HCT116 (cell line): Measurements from ENCODE around the gene JCAD.

Experiments
- CTCF ChIP-seq, 3 experiments: fragments of 200-600 bp in 1 of 3; sonication (generic) in 1 of 3; IDR thresholded peaks in 2 of 3; conservative IDR thresholded peaks in 1 of 3; 2 replicates each; pipeline ENCODE4 v1.5.1; 2012 to 2017; ENCODE audit warnings: low read depth in 2 of 3, low read length in 2 of 3, antibody characterized with exemption in 1 of 3, borderline replicate concordance in 1 of 3, control low read depth in 1 of 3, mild to moderate bottlenecking in 1 of 3, mixed read lengths in 1 of 3, mixed run types in 1 of 3, moderate library complexity in 1 of 3; ENCODE audit not compliant: insufficient read depth in 1 of 3
- EGR1 ChIP-seq: IDR thresholded peaks from 2 replicates; pipeline ENCODE4 v1.6.1; 2012; ENCODE audit warnings: low read depth
- EZH2 ChIP-seq: fragments of 200-600 bp; sonication (generic); IDR thresholded peaks from 2 replicates; pipeline ENCODE4 v1.6.1; 2017; ENCODE audit warnings: antibody characterized with exemption, mixed run types
- POLR2A ChIP-seq: IDR thresholded peaks from 2 replicates; pipeline ENCODE4 v1.7.0; 2011; ENCODE audit warnings: borderline replicate concordance; ENCODE audit not compliant: insufficient read depth, insufficient read length; ENCODE audit errors: extremely low read depth
- POLR2AphosphoS5 ChIP-seq: IDR thresholded peaks from 2 replicates; pipeline ENCODE4 v1.6.1; 2011; ENCODE audit warnings: mild to moderate bottlenecking, low read depth, low read length, moderate library complexity
- RAD21 ChIP-seq: IDR thresholded peaks from 2 replicates; pipeline ENCODE4 v1.6.1; 2012; ENCODE audit warnings: low read depth, mild to moderate bottlenecking
- SRF ChIP-seq: IDR thresholded peaks from 2 replicates; pipeline ENCODE4 v1.6.1; 2012; ENCODE audit warnings: low read depth
- ZNF274 ChIP-seq: fragments of 200-500 bp; sonication (Bioruptor generic); IDR thresholded peaks from 2 replicates; pipeline ENCODE4 v1.6.1; 2014; ENCODE audit warnings: mild to moderate bottlenecking, low read depth, low read length, inconsistent platforms
- TF ChIP-seq, protein P1 (sequence below): IDR thresholded peaks from 2 replicates; pipeline ENCODE4 v1.6.1; 2011; ENCODE audit warnings: mild to moderate bottlenecking, low read length, moderate library complexity; ENCODE audit not compliant: insufficient replicate concordance; ENCODE audit errors: extremely low read depth
- TF ChIP-seq, protein P2 (sequence below): IDR thresholded peaks from 2 replicates; pipeline ENCODE4 v1.6.1; 2012

DNA sequence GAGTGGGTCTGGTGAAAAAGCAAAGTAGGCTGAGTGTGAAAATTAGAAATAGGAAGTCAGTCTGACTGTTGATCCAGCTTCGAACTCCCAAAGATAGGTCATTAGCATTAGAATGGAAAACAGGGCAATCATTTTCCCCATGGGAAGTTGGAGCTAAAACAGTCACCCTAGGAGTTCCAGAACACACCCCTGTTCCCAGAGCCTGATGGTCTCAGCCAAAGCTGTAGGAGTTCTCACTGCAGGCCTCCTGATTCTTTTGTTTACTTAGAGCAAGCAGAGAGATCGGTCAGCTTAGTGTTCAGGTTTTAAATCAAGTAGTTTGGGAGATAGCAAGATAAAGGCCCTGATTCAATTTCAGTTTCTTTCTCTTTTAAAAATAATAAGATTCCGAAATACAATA is 28.8 kb upstream of the JCAD start:
- TF ChIP-seq CTCF (IDR thresholded peaks at IDR 0.05 in 2 of 3, conservative IDR thresholded peaks at IDR 0.05 in 1 of 3; ENCODE audit: borderline replicate concordance in 1 of 3, insufficient read depth in 1 of 3, low read depth in 2 of 3, low read length in 2 of 3) (no peak), EGR1 (no peak), RAD21 (no peak), POLR2A (no peak), SRF (no peak), ZNF274 (no peak), POLR2AphosphoS5 (no peak), EZH2 (no peak)
- TF ChIP-seq, protein P1, sequence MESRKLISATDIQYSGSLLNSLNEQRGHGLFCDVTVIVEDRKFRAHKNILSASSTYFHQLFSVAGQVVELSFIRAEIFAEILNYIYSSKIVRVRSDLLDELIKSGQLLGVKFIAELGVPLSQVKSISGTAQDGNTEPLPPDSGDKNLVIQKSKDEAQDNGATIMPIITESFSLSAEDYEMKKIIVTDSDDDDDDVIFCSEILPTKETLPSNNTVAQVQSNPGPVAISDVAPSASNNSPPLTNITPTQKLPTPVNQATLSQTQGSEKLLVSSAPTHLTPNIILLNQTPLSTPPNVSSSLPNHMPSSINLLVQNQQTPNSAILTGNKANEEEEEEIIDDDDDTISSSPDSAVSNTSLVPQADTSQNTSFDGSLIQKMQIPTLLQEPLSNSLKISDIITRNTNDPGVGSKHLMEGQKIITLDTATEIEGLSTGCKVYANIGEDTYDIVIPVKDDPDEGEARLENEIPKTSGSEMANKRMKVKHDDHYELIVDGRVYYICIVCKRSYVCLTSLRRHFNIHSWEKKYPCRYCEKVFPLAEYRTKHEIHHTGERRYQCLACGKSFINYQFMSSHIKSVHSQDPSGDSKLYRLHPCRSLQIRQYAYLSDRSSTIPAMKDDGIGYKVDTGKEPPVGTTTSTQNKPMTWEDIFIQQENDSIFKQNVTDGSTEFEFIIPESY = no peak
- TF ChIP-seq, protein P2, sequence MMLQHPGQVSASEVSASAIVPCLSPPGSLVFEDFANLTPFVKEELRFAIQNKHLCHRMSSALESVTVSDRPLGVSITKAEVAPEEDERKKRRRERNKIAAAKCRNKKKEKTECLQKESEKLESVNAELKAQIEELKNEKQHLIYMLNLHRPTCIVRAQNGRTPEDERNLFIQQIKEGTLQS = no peak
